IMR-90 (cell line): ENCODE measurements around the gene TDRD1. TPM values are rescaled to one million over a fixed set of nuclear protein-coding genes. Genes with fewer than 3 reads are reported as not detected.

Experiments used
- ATAC-seq: fragments of 200-7000 bp; cut with Tn5 transposase; 2 replicates; pipeline ENCODE4 v1.9.1; 2020; ENCODE audit warnings: low read depth, mild to moderate bottlenecking, moderate library complexity
- BruUV-seq: library from RNA; stranded (reverse); fragments of 400-500 nt; replicated peaks from 2 replicates; lab custom pipeline; 2021; lab: Mats Ljungman, UMichigan
- CTCF ChIA-PET: fragments of 300-600 bp; formaldehyde crosslinking; extraction: SDS; loops from one replicate; lab custom pipeline; 2021; ENCODE audit warnings: antibody characterized with exemption; lab: Yijun Ruan, JAX
- POLR2A ChIA-PET: fragments of 300-600 bp; sonication (Branson Sonifier 250); formaldehyde crosslinking; loops from one replicate; lab custom pipeline; 2022; ENCODE audit warnings: antibody characterized with exemption; ENCODE audit not compliant: unreplicated experiment; lab: Charles Lee
- DNase-seq: peaks from one replicate; pipeline ENCODE4 v3.0.0; 2013
- H2AFZ ChIP-seq: replicated peaks from 2 replicates; pipeline ENCODE3; 2013; ENCODE audit warnings: low read length, mild to moderate bottlenecking; ENCODE audit not compliant: poor library complexity
- H2AK5ac ChIP-seq: 2 replicates; pipeline ENCODE4 v1.6.1; 2013; ENCODE audit warnings: low read depth, low read length, inconsistent platforms
- H2AK9ac ChIP-seq: replicated peaks from 2 replicates; pipeline ENCODE3; 2013; ENCODE audit warnings: mild to moderate bottlenecking, low read depth, low read length, moderate library complexity; ENCODE audit not compliant: poor library complexity
- H2BK120ac ChIP-seq: 2 replicates; pipeline ENCODE4 v1.6.1; 2013; ENCODE audit warnings: low read depth, low read length, inconsistent platforms
- H2BK15ac ChIP-seq: 3 replicates; pipeline ENCODE4 v1.6.1; 2013; ENCODE audit warnings: low read depth, low read length, inconsistent platforms
- H2BK20ac ChIP-seq: 2 replicates; pipeline ENCODE4 v1.6.1; 2013; ENCODE audit warnings: low read depth, mild to moderate bottlenecking, inconsistent platforms, low read length, moderate library complexity
- H2BK5ac ChIP-seq: 2 replicates; pipeline ENCODE4 v1.6.1; 2013; ENCODE audit warnings: mild to moderate bottlenecking, low read depth, low read length, inconsistent platforms; ENCODE audit not compliant: poor library complexity, severe bottlenecking
- H3K14ac ChIP-seq: replicated peaks from 2 replicates; pipeline ENCODE4 v1.6.1; 2013; ENCODE audit warnings: low read depth, low read length, inconsistent platforms
- H3K18ac ChIP-seq: 2 replicates; pipeline ENCODE4 v1.6.1; 2013; ENCODE audit warnings: low read depth, low read length, control low read depth
- H3K23ac ChIP-seq: 2 replicates; pipeline ENCODE4 v1.6.1; 2013; ENCODE audit warnings: low read depth, low read length, inconsistent platforms
- H3K27ac ChIP-seq: 2 replicates; pipeline ENCODE4 v1.5.1; 2013; ENCODE audit warnings: mild to moderate bottlenecking, control low read depth, low read length; ENCODE audit not compliant: insufficient read depth
- H3K27me3 ChIP-seq: 2 replicates; pipeline ENCODE4 v1.6.1; 2013; ENCODE audit warnings: low read length; ENCODE audit not compliant: control insufficient read depth, insufficient read depth
- H3K36me3 ChIP-seq: 2 replicates; pipeline ENCODE4 v1.6.1; 2013; ENCODE audit warnings: low read length, mixed read lengths; ENCODE audit not compliant: control insufficient read depth, insufficient read depth
- H3K4ac ChIP-seq: 2 replicates; pipeline ENCODE4 v1.6.1; 2013; ENCODE audit warnings: low read depth, low read length, inconsistent platforms
- H3K4me1 ChIP-seq: 2 replicates; pipeline ENCODE4 v1.6.1; 2013; ENCODE audit warnings: low read length, mixed read lengths; ENCODE audit not compliant: control insufficient read depth, insufficient read depth
- H3K4me2 ChIP-seq: 2 replicates; pipeline ENCODE4 v1.6.1; 2013; ENCODE audit warnings: low read depth, mild to moderate bottlenecking, control low read depth, low read length, moderate library complexity
- H3K4me3 ChIP-seq: 2 replicates; pipeline ENCODE4 v1.5.1; 2013; ENCODE audit warnings: low read depth, mild to moderate bottlenecking, control low read depth, low read length, moderate library complexity; ENCODE audit not compliant: insufficient read depth
- H3K56ac ChIP-seq: 2 replicates; pipeline ENCODE4 v1.6.1; 2013; ENCODE audit warnings: low read length, inconsistent platforms; ENCODE audit not compliant: insufficient read depth; ENCODE audit errors: extremely low read depth
- H3K79me1 ChIP-seq, 2 experiments: 2 replicates each; pipeline ENCODE4 v1.6.1; 2013; ENCODE audit warnings: low read length in 2 of 2, inconsistent platforms in 1 of 2, low read depth in 1 of 2
- H3K9ac ChIP-seq: 2 replicates; pipeline ENCODE4 v1.6.1; 2013; ENCODE audit warnings: low read depth, low read length, control low read depth
- H3K9me1 ChIP-seq: 2 replicates; pipeline ENCODE4 v1.6.1; 2013; ENCODE audit warnings: low read length, inconsistent platforms; ENCODE audit not compliant: insufficient read depth
- H3K9me3 ChIP-seq: 2 replicates; pipeline ENCODE4 v1.6.1; 2013; ENCODE audit warnings: low read length; ENCODE audit not compliant: control insufficient read depth, insufficient read depth
- H4K20me1 ChIP-seq: 2 replicates; pipeline ENCODE4 v1.6.1; 2013; ENCODE audit warnings: low read length, inconsistent platforms; ENCODE audit not compliant: insufficient read depth
- H4K5ac ChIP-seq: 2 replicates; pipeline ENCODE4 v1.6.1; 2013; ENCODE audit warnings: mild to moderate bottlenecking, low read depth, low read length, control low read depth
- H4K8ac ChIP-seq, 2 experiments: 2 replicates each; pipeline ENCODE4 v1.6.1; 2013; ENCODE audit warnings: low read depth in 2 of 2, low read length in 2 of 2, control low read depth in 1 of 2, inconsistent platforms in 1 of 2
- H4K91ac ChIP-seq: 2 replicates; pipeline ENCODE4 v1.6.1; 2013; ENCODE audit warnings: low read depth, low read length, inconsistent platforms; ENCODE audit not compliant: insufficient read depth
- BHLHE40 ChIP-seq: fragments of 150-350 bp; IDR thresholded peaks from 2 replicates; pipeline ENCODE4 v1.6.1; 2016; ENCODE audit warnings: mild to moderate bottlenecking, low read depth, low read length
- CEBPB ChIP-seq: IDR thresholded peaks from 2 replicates; pipeline ENCODE4 v1.6.1; 2012; ENCODE audit warnings: low read depth, low read length, improper control_type of control experiment
- CHD1 ChIP-seq: IDR thresholded peaks from 2 replicates; pipeline ENCODE4 v1.6.1; 2012; ENCODE audit warnings: low read depth, low read length, improper control_type of control experiment
- CTCF ChIP-seq: conservative IDR thresholded peaks from 2 replicates; pipeline ENCODE4 v1.5.1; 2012; ENCODE audit warnings: mild to moderate bottlenecking, low read depth, low read length, improper control_type of control experiment
- ELK1 ChIP-seq: fragments of 150-350 bp; IDR thresholded peaks from 2 replicates; pipeline ENCODE4 v1.6.1; 2016; ENCODE audit warnings: low read depth, mild to moderate bottlenecking, low read length, moderate library complexity, borderline replicate concordance
- FOS ChIP-seq: fragments of 150-350 bp; IDR thresholded peaks from 2 replicates; pipeline ENCODE4 v1.6.1; 2016; ENCODE audit warnings: low read depth, low read length
- MAFK ChIP-seq: IDR thresholded peaks from 2 replicates; pipeline ENCODE4 v1.6.1; 2012; ENCODE audit warnings: low read depth, low read length, improper control_type of control experiment
- MAZ ChIP-seq: IDR thresholded peaks from 2 replicates; pipeline ENCODE4 v1.6.1; 2012; ENCODE audit warnings: low read depth, mild to moderate bottlenecking, low read length, improper control_type of control experiment, moderate library complexity, borderline replicate concordance
- MXI1 ChIP-seq: IDR thresholded peaks from 2 replicates; pipeline ENCODE4 v1.6.1; 2012; ENCODE audit warnings: low read depth, mild to moderate bottlenecking, low read length, moderate library complexity, borderline replicate concordance
- NFE2L2 ChIP-seq: fragments of 150-350 bp; IDR thresholded peaks from 2 replicates; pipeline ENCODE4 v1.6.1; 2016; ENCODE audit warnings: low read depth, mild to moderate bottlenecking, low read length
- RAD21 ChIP-seq: IDR thresholded peaks from 2 replicates; pipeline ENCODE4 v1.6.1; 2012; ENCODE audit warnings: low read length, improper control_type of control experiment
- RFX5 ChIP-seq: IDR thresholded peaks from 2 replicates; pipeline ENCODE4 v1.8.0; 2012; ENCODE audit warnings: low read depth, mild to moderate bottlenecking, low read length, moderate library complexity
- SMC3 ChIP-seq: fragments of 150-350 bp; IDR thresholded peaks from 2 replicates; pipeline ENCODE4 v1.6.1; 2016; ENCODE audit warnings: low read depth, mild to moderate bottlenecking, antibody characterized with exemption, low read length, moderate library complexity
- USF2 ChIP-seq: fragments of 150-350 bp; IDR thresholded peaks from 2 replicates; pipeline ENCODE4 v1.6.1; 2017; ENCODE audit warnings: mild to moderate bottlenecking, antibody characterized with exemption, low read length, low read depth
- WGBS, 2 experiments: methylation state at CpG; one replicate each; pipeline versions ENCODE4 v1.1.5 to v1.1.7; 2013; ENCODE audit warnings: missing lambda C conversion rate in 2 of 2; ENCODE audit not compliant: insufficient read length in 1 of 2; ENCODE audit errors: extremely low coverage in 2 of 2; 5-methylcytosine and 5-hydroxymethylcytosine counted together
- dilution Hi-C: fragments of 300-500 bp; cut with HindIII; formaldehyde crosslinking; loops from one replicate; pipeline ENCODE4 v1.14.3; 2018; ENCODE audit warnings: low sequenced_read_pairs; ENCODE audit not compliant: unreplicated experiment
- in situ Hi-C: fragments of 300-500 bp; cut with MboI; formaldehyde crosslinking; loops from 3 replicates; pipeline ENCODE4 v1.14.3; 2019; ENCODE audit warnings: low sequenced_read_pairs, inconsistent platforms, mixed read lengths
- intact Hi-C: fragments of 100-400 bp; cut with micrococcal nuclease; formaldehyde crosslinking; loops from 2 replicates; pipeline ENCODE4 v1.10.0; 2022
- polyA plus RNA-seq, 3 experiments: library from polyadenylated mRNA; depleted of rRNA; stranded (reverse); fragments of >200 nt; gene quantifications; 2 replicates each; pipeline ENCODE4 v1.2.3, GENCODE V29; 2012; ENCODE audit warnings: low replicate concordance in 1 of 3
- total RNA-seq: library from RNA; depleted of rRNA; stranded (reverse); fragments of >200 nt; gene quantifications from 2 replicates; pipeline ENCODE4 v1.2.3, GENCODE V29; 2012

The TDRD1 gene
- total and polyA plus RNA-seq, 2 of the 4 experiments (the other 2 are of a cell fraction) = not detected

DNA sequence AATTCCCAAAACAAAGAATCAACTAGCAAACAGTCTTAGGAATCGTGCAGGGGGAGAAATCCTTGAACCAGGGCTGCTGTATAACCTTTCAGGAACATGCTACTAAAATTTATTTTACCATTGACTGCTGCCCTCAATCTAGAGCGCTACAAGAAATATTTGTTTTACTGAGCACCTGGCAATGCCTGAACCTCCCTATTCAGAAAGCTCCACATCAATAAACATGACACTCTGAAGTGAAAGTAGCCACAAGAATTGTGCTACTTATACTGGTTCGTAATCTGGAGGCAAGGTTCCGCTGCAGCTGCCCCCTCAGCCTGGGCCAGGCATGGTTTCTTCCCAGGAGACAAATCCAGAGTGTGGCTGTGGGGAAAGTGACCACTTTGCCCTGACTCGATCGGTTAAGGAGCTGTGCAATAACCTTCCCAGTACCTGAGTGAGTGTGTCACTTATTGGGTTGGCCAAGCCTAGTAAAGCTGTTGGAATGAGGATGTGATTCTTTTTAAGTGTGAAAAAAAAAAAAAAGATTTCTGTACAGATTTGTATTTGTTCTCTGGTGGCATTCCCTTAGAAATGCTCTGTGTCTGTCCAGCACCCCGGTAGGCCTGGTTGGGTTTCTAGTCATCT, 67.6 kb downstream of the TDRD1 start:
- BruUV-seq = no TSS peak
- Histone ChIP-seq H3K4ac (no peak overlapping the region), H2AK9ac (no peak overlapping the region), H3K9me1 (no peaks in the 10 kb centered on the region), H2BK120ac (no peak overlapping the region), H3K79me1 (no peaks in the 10 kb centered on the region), H3K9ac (no peak overlapping the region), H3K4me2 (no peak overlapping the region), H4K5ac (no peak overlapping the region), H2AK5ac (no peak overlapping the region), H3K14ac (no peak overlapping the region), H3K56ac (no peak overlapping the region), H3K9me3 (no peaks in the 10 kb centered on the region), H3K27ac (no peak overlapping the region), H3K4me1 (no peaks in the 10 kb centered on the region), H3K4me3 (no peak overlapping the region), H2BK5ac (no peak overlapping the region), H2BK15ac (no peak overlapping the region), H2AFZ (no peak overlapping the region), H2BK20ac (no peak overlapping the region), H3K18ac (no peak overlapping the region), H4K8ac (no peak overlapping the region), H4K20me1 (no peaks in the 10 kb centered on the region), H3K36me3 (no peaks in the 10 kb centered on the region), H4K91ac (no peak overlapping the region), H3K27me3 (peaks cover 46% of the 10 kb centered on the region), H3K23ac (no peak overlapping the region)
- no peak for ATAC-seq
- intact Hi-C loops (no loop called here), dilution Hi-C loops (no loop called here), in situ Hi-C loops (no loop called here)
- no peak for DNase-seq
- ChIA-PET POLR2A (no interaction called here), CTCF (no interaction called here)
- TF ChIP-seq CEBPB (no peak), SMC3 (no peak), CTCF (no peak), USF2 (no peak), BHLHE40 (no peak), ELK1 (no peak), MAZ (no peak), MXI1 (no peak), CHD1 (no peak), MAFK (no peak), RAD21 (no peak), NFE2L2 (no peak), RFX5 (no peak), FOS (no peak)
- WGBS, 2 experiments = no CpG with 5 or more reads among the region's 7 CpGs
